ENCODE data around the gene TRRAP. TPM values are rescaled to one million over a fixed set of nuclear protein-coding genes. Genes with fewer than 3 reads are reported as not detected.

TRRAP gene
- total RNA-seq, 1 donor: 38.8 TPM

DNA sequence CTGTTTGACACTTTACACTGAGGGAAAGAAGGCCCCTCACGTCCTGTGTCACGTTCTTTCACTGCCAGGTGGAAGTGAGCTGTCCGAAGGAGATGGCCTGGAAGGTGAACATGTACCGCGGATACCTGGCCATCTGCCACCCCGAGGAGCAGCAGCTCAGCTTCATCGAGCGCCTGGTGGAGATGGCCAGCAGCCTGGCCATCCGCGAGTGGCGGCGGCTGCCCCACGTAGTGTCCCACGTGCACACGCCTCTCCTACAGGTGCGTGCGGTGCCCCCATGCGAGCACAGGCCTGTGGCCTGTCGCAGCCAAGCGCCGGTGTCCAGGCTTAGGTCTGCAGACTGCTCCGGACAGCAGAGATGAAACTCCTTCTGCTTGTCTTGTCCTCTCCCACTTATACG is 103.4 kb downstream of the TRRAP start:
- no peak for DNase-seq (ENCODE audit: low read depth in 2 of 3, low spot score in 2 of 3)

GRCh38 chr7:98982686-98983085 is 104.4 kb downstream of the TRRAP start:
- no peak for DNase-seq (ENCODE audit: low read depth in 2 of 3, low spot score in 2 of 3)

GRCh38 chr7:98984126-98984525 is 105.8 kb downstream of the TRRAP start:
- no peak for DNase-seq (ENCODE audit: low read depth in 2 of 3, low spot score in 2 of 3)

DNA sequence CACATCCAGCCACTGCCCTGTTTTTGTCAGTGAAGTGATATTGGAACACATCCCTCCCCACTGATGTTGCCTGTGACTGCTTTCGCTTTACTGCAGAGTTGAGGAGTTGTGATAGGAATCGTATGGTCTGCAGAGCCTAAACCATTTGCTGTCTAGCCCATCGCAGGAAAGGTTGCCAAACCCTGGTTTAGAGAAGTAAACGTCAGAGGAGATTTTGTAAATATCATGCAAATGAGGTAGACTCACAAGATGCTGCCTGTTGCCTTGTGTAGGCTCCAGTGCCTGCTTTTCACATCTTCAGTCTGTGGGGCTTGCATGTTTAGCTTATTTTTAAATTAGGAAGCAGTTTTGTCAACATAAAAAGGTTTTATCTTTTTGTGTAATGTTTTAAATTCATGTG is 107.1 kb downstream of the TRRAP start:
- no peak for DNase-seq (ENCODE audit: low read depth in 2 of 3, low spot score in 2 of 3)

DNA sequence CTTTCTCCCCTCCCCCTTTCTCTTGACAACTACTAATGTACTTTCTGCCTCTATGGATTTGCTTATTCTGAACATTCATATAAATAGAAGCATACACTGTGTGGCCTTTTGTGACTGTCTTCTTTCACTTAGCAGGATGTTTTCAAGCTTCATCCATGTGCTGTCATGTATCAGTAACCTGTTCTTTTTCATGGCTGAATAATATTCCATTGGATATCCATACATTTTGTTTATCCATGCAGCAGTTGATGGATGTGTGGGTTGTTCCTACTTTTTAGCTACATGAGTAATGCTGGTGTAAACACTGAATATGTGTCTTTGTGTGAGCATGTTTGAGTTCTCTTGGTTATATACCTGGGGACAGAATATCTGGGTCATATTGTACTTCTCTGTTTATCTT is 107.6 kb downstream of the TRRAP start:
- no peak for DNase-seq (ENCODE audit: low read depth in 2 of 3, low spot score in 2 of 3)

DNA sequence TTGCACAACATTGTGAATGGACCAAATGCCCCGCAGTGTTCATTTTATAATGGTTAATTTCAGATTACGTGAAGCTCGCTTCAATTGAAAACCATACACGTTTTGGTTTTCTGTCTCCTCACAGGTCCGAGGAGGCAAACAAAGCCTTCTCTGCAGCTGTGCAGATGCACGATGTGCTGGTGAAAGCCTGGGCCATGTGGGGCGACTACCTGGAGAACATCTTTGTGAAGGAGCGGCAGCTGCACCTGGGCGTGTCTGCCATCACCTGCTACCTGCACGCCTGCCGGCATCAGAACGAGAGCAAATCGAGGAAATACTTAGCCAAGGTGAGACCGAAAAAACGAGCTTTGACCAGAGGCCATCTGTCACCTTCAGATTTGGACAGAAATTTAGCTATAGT is 110.3 kb downstream of the TRRAP start:
- DNase-seq (ENCODE audit: low read depth in 2 of 3, low spot score in 2 of 3): no peak

DNA sequence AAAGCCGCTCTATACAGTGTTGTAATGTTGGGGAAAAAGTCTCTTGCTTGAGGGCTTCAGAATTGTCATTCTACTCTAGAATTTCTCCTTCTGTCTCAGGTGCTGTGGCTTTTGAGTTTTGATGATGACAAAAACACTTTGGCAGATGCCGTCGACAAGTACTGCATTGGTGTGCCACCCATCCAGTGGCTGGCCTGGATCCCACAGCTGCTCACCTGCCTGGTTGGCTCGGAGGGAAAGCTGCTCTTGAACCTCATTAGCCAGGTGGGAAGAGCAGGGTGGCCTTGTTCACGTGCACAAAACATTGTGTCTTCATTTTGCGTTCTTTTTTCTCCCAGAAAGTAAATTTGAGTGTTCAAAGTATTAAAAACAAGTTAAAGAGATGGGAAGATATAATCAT is 112.0 kb downstream of the TRRAP start:
- DNase-seq (ENCODE audit: low read depth in 2 of 3, low spot score in 2 of 3): no peak

DNA sequence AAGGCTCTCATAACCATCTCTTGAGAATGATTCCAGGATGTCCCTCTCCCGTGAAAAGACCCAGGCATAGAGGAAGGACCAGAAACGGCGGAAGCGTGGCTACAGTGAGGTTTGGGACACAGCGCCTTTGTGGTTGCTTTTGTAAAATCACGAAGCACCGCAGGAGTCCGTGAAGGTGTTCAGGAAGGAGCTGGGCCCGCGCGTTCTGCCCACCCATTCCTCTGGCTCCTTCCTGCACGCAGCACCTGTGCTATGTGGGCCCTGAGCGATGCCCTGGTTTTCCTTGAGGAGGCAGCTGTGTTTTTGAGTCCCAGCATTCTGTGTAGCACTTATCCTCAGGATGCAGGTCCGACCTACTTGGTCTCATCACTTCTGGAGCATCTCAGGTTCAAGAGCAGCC is 112.8 kb downstream of the TRRAP start:
- DNase-seq (ENCODE audit: low read depth in 2 of 3, low spot score in 2 of 3): no peak

- DNase-seq (ENCODE audit: low read depth in 2 of 3, low spot score in 2 of 3): no peak
These were observed 113.7 kb downstream of the TRRAP start for GRCh38 chr7:98992076-98992475.

GRCh38 chr7:98993024-98993897 is 114.9 kb downstream of the TRRAP start:
- DNase-seq (ENCODE audit: low read depth in 2 of 3, low spot score in 2 of 3): no peak

DNA sequence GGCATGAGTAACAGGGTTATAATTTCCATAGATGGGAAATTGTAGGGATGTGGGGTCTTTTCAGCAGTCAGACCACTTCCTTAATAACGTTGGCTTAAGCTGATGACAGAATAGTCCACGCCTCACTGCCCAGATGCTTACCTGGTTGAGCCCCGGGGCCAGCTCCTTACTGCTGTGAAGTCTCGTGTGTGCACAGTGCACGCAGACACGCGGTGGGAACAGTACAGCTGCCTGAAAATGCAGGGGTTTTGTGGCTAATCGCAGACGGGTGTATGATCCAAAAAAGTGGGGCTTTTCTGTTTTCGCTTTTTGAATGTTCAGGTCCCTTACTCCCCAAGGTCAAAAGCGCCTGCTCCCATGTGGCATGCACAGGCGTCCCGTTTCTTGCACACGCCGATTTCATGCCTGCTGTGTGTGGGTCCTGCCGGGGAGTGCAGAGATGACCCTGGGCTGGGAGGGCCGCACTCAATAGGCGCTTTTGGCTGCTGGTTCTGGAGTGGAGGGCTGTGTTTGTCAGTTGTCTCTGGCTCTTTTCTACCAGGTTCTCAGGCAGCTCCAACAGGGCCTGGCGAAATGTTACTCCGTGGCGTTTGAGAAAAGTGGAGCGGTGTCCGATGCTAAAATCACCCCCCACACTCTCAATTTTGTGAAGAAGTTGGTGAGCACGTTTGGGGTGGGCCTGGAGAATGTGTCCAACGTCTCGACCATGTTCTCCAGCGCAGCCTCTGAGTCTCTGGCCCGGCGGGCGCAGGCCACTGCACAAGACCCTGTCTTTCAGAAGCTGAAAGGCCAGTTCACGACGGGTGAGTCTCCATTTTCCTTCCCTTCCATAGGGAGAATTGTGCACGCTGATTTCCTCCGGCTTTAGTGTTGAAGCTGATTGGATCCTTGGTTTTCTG is 116.0 kb downstream of the TRRAP start:
- no peak for DNase-seq (ENCODE audit: low read depth in 2 of 3, low spot score in 2 of 3)

DNA sequence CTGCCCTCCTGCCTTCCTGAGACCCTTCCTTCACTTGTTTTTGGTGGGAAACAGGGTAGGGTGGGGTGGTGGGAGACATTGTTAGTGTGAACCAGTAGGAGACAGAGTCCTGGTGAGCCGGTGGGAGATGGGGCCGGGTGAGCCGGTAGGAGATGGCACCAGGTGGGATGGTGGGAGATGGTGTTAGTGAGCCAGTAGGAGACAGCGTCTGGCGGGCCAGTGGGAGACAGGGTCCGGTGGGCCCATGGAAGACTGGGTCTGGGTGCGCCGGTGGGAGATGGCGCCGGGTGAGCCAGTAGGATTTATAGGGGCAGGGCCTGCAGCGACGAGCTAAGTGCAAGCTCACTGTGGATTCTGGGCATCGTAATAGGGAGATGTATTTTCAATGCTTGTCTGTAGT is 116.8 kb downstream of the TRRAP start:
- no peak for DNase-seq (ENCODE audit: low read depth in 2 of 3, low spot score in 2 of 3)

DNA sequence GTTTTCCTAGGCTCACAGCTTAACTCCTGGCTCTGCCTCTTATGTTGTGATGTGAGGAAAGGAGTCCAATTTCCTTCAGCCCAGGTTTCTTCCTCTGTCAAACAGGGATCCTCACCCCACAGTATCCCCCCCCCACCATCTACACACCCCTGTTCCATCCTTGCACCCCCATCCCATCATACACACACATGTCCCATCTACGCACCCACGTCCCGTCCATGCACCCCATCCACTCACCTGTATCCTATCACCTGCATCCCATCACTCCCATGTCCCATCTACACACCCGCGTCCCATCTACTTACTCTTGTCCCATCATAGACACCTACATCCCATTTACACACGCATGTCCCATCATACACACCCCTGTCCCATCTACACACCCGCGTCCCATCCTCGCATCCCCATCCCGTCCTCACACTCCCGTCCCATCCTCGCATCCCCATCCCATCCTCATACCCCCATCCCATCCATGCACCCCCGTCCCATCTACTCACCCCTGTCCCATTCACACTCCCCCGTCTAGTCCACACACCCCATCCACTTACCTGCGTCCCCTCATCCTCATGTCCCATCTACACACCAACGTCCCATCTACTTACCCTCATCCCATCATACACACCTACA is 117.3 kb downstream of the TRRAP start:
- no peak for DNase-seq (ENCODE audit: low read depth in 2 of 3, low spot score in 2 of 3)

DNA sequence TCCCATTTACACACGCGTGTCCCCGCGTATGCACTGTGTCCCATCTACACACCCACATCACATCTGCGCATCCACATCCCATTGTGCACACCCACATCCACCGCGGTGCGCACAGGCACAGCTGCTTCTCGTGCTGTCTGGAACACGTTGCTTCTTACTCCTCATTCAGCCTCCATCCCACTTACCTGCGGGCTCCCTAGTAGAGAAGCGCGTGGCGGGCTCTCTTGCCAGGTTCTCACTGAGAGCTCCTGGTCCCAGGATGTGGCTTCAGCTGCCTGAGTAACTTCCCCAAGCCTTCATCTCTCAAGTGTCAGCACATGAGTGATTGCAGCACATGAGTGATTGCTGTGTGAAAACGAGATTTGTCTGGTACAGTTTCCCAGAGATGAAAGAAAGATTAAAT is 117.8 kb downstream of the TRRAP start:
- DNase-seq (ENCODE audit: low read depth in 2 of 3, low spot score in 2 of 3): no peak

- DNase-seq (ENCODE audit: low read depth in 2 of 3, low spot score in 2 of 3): no peak
These were observed 119.5 kb downstream of the TRRAP start for GRCh38 chr7:98997846-98998245.

DNA sequence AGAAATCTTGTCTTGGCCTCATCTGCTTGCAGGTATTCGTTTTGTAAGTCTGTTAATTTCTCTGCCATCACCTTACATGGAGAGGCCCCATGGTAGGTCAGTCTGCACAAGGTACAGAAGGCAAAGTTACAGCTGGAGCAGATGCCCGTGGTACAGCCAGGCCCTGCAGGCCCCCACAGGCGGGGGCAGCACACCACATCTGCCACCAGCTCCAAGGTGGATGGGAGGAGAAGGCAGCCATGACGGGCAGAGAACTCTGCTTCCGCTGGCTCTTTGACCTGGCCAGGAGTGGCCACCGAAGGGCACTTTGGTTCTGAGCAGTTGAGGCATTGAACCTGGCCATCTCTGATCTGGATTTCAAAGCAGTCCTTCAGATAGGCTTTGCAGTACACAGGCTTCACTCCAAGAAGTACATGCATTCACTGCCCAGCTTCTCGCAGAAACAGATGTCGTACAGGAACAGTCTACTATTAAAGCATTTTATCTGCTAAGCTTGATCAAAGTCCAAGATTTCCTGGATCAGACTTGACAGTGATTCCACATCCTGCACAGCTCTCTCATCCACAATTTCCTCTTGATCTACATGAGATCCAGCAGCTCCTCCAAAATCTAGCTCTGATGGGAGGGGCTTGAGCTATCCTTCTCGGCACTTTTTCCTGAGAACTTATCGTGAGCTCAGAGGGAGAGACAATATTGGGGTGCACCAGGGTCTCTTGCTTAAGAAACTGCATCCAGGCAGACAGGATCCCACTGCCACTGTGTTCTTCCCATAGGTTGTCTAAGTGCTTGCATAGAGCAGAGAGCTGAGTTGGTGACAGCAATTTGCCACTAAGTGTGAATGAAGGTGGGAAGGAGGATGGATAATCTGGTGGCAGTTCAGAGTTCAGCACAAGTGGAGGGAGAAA is 120.7 kb downstream of the TRRAP start:
- no peak for DNase-seq (ENCODE audit: low read depth in 2 of 3, low spot score in 2 of 3)

DNA sequence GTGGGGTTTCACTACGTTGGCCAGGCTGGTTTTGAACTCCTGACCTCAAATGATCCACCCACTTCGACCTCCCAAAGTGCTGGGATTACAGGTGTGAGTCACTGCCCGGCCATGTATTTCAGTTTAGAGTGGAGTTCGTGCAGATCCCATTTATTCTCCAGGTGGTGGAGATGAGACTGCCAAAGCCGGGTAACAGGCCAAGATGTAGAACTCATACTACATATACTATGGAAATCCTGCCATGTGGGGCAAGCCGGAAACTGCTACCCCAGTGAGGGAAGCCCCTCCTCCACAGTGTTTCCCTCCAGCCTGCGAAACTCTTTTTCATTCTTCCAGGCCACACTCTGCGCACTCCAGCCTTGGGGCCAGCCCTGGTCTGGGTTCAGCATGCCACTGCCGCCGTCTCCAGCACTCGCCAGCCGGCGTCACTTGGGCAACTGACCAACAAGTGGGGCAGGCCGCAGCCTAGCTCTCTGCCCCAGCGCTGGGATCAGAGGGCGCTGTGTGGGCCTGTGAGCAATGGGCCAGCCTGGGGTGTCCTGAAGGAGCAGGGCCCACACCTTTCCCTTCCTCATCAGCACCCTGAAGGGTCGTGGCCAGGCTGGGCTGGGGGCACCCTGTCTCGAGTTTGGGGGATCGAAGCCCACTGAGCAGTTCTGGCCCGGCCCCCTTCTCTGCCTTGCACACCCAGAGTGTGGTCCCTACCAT is 122.0 kb downstream of the TRRAP start:
- DNase-seq (ENCODE audit: low read depth in 2 of 3, low spot score in 2 of 3): no peak

GRCh38 chr7:99000904-99001465 is 122.7 kb downstream of the TRRAP start:
- no peak for DNase-seq (ENCODE audit: low read depth in 2 of 3, low spot score in 2 of 3)

DNA sequence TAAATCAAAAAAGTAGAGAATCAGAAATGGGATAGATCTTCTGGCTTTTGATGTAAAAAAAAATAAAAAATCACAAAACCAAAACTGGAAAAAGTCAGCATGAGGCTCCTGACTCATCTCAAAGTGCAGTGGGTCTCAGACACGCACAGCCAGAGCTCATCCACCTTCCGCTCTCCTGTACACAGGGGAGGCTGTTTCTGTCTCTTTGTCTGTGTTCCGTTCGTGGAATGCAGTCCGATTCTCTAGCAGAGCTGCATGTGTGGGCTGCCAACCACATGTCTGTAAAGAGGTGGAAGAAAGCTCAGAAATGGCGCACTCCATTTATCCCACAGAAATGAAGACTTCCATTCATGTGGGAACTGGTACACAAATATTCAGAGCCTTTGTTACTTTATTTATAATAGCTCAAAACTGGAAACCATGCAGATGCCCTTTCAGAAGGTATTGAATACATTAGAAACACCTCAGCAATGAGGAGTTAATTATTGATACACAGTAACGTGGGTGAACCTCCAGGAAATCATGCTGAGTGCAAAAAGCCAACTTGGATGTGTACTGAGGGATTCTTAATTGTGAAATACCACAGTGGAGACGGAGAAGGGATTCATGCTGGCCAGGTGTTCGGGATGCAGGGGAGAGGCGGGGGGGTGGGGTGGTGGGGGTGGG is 123.3 kb downstream of the TRRAP start:
- DNase-seq (ENCODE audit: low read depth in 2 of 3, low spot score in 2 of 3): no peak
